Effector memory CD8-positive, alpha-beta T cell (primary cell): ENCODE measurements around the gene DNAJC22.
"Not testable (repeated sequence)": the region's sequence is repeated elsewhere in the genome, so short reads cannot be mapped to it uniquely, and the experiment has no call there.

Experiments
- ATAC-seq: fragments of 150-1000 bp; cut with Tn5 transposase; replicated peaks from 2 replicates; pipeline ENCODE4 v1.10.0; 2021; ENCODE audit warnings: mild to moderate bottlenecking, moderate library complexity
- DNase-seq, 3 experiments: peaks; one replicate each; pipeline ENCODE4 v3.0.0; 2021
- H3K27ac Mint-ChIP-seq, 2 donors: one replicate each; pipeline ENCODE4 v1.8.0; 2022; ENCODE audit warnings: mild to moderate bottlenecking in 2 of 2, mixed read lengths in 2 of 2, moderate library complexity in 2 of 2
- H3K27me3 Mint-ChIP-seq, 2 donors: one replicate each; pipeline ENCODE4 v1.8.0; 2022; ENCODE audit warnings: mixed read lengths in 2 of 2
- H3K36me3 Mint-ChIP-seq: one replicate; pipeline ENCODE4 v1.8.0; 2022; ENCODE audit warnings: mild to moderate bottlenecking, moderate library complexity, mixed read lengths; ENCODE audit not compliant: insufficient read depth
- H3K4me1 Mint-ChIP-seq, 2 donors: one replicate each; pipeline ENCODE4 v1.8.0; 2022; ENCODE audit warnings: low read depth in 2 of 2, mixed read lengths in 2 of 2
- H3K4me3 Mint-ChIP-seq, 2 donors: one replicate each; pipeline ENCODE4 v1.8.0; 2022; ENCODE audit warnings: mild to moderate bottlenecking in 2 of 2, mixed read lengths in 2 of 2, moderate library complexity in 2 of 2
- H3K9me3 Mint-ChIP-seq, 2 donors: one replicate each; pipeline ENCODE4 v1.8.0; 2022; ENCODE audit warnings: mixed read lengths in 2 of 2

DNAJC22 gene

GRCh38 chr12:49359671-49360070, 13.0 kb downstream of the DNAJC22 start:
- H3K9me3 Mint-ChIP-seq = no peaks in the 10 kb centered on the region
- DNase-seq = no peak
- peaks cover 4% of the 10 kb centered on the region for H3K36me3 Mint-ChIP-seq
- peaks cover 23 to 46% of the 10 kb centered on the region in 2 donors for H3K27me3 Mint-ChIP-seq
- peaks cover 4 to 6% of the 10 kb centered on the region in 2 donors for H3K4me1 Mint-ChIP-seq
- no peak overlapping the region for H3K4me3 Mint-ChIP-seq
- no peak for ATAC-seq
- no peak overlapping the region for H3K27ac Mint-ChIP-seq

DNA sequence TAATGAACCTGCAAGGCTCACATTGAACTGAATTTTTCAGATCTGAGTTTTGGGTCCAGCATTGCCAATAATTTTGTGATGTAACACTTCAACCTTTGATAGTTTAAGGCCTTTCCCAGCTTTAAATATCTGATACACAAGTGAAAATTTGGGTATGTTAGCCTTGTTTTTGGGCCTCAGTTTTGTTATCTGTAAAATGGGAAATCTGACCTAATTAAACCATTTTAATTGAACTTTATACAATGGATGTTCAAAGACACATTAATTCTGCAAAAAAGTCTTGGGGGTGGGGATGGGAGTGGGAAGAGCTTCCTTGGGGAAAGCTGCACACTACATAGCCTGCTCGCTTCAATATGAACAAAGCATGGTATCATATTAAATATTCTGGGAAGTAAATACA, 15.4 kb downstream of the DNAJC22 start:
- H3K9me3 Mint-ChIP-seq = no peaks in the 10 kb centered on the region
- H3K27ac Mint-ChIP-seq = no peak overlapping the region
- ATAC-seq (no peak), DNase-seq (no peak)
- H3K27me3 Mint-ChIP-seq = peaks cover 16 to 36% of the 10 kb centered on the region in 2 donors
- H3K4me3 Mint-ChIP-seq = no peak overlapping the region
- peaks cover 9% of the 10 kb centered on the region for H3K36me3 Mint-ChIP-seq
- peaks cover 4 to 6% of the 10 kb centered on the region in 2 donors for H3K4me1 Mint-ChIP-seq

- H3K27ac Mint-ChIP-seq = no peak overlapping the region
- peaks cover 10 to 17% of the 10 kb centered on the region in 2 donors for H3K4me1 Mint-ChIP-seq
- H3K36me3 Mint-ChIP-seq = peaks cover 12% of the 10 kb centered on the region
- DNase-seq = no peak
- no peak for ATAC-seq
- H3K4me3 Mint-ChIP-seq = no peak overlapping the region
- peaks cover 0 to 10% of the 10 kb centered on the region in 2 donors for H3K27me3 Mint-ChIP-seq
- no peaks in the 10 kb centered on the region for H3K9me3 Mint-ChIP-seq
Measured at GRCh38 chr12:49364989-49365388, 18.3 kb downstream of the DNAJC22 start.

DNA sequence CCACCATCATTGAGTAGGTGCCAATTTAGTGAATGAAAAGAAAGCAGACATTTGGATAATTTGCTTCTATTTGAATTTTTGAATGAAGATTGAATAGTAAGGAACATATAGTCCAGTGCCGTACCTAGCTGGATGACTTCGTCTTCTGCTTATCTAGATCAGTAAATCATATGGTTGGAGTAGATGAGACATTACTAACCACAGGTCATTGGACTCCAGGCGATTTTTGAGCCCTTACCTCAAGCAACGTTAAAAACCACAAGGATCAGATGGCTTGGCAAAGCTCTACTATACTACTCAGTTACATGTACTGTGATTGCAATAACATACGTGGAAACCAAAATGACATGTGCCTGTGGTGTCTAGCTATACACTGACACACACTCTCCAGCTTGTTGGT, 18.9 kb downstream of the DNAJC22 start:
- Mint-ChIP-seq H3K4me1 (peaks cover 11 to 17% of the 10 kb centered on the region in 2 donors), H3K36me3 (peaks cover 12% of the 10 kb centered on the region), H3K27ac (peak overlapping the region in 1 of 2 donors; percentile 56), H3K9me3 (no peaks in the 10 kb centered on the region), H3K27me3 (peaks cover 0 to 10% of the 10 kb centered on the region in 2 donors), H3K4me3 (peak overlapping the region; percentile 73 to 95)
- no peak for ATAC-seq
- DNase-seq = no peak

DNA sequence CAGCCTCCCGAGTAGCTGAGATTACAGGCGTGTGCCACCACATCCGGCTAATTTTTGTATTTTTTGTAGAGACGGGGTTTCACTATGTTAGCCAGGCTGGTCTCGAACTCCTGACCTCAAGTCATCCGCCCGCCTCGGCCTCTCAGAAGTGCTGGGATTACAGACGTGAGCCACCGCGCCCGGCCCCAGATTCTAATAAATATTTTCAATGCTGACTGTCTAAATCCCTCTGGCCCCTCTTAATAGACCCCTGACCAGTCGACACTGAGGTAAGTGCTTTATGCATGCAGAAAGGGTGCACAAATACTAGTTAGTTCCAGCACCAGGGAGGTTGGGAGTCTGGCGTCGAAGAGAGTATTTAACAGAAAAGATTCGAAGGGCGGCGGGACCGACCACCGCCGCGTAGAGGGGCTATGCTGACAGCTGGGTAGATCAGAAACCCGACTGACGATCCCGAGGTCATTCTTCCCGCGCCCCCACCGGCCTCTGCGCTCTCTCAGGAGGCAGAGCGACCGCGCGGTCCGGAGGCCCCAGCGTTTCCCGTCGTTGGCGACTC, 19.5 kb downstream of the DNAJC22 start:
- Mint-ChIP-seq H3K9me3 (no peaks in the 10 kb centered on the region), H3K36me3 (peaks cover 12% of the 10 kb centered on the region), H3K4me1 (peaks cover 12 to 17% of the 10 kb centered on the region in 2 donors), H3K4me3 (peak overlapping the region; percentile 73 to 95), H3K27ac (peak overlapping the region; percentile 56 to 94), H3K27me3 (peaks cover 0 to 8% of the 10 kb centered on the region in 2 donors)
- DNase-seq = no peak
- ATAC-seq = peak; percentile 13

- H3K27me3 Mint-ChIP-seq = peaks cover 0 to 1% of the 10 kb centered on the region in 2 donors
- peaks cover 12 to 17% of the 10 kb centered on the region in 2 donors for H3K4me1 Mint-ChIP-seq
- peak overlapping the region; percentile 73 to 95 for H3K4me3 Mint-ChIP-seq
- DNase-seq = peak; percentile 78 to 85 (median 80)
- peaks cover 12% of the 10 kb centered on the region for H3K36me3 Mint-ChIP-seq
- no peaks in the 10 kb centered on the region for H3K9me3 Mint-ChIP-seq
- peak overlapping the region; percentile 56 to 94 for H3K27ac Mint-ChIP-seq
- peak; percentile 82 for ATAC-seq
Measured at GRCh38 chr12:49366652-49367380, 20.1 kb downstream of the DNAJC22 start.

- Mint-ChIP-seq H3K27me3 (no peaks in the 10 kb centered on the region), H3K9me3 (no peaks in the 10 kb centered on the region), H3K4me3 (peak within 1 kb of the TSS; percentile 73 to 95), H3K36me3 (peaks cover 12% of the 10 kb centered on the region), H3K27ac (peak within 1 kb of the TSS; percentile 56 to 94), H3K4me1 (peaks cover 12 to 19% of the 10 kb centered on the region in 2 donors)
- DNase-seq = no peak
- no peak for ATAC-seq
Measured at GRCh38 chr12:49367381-49368239, 20.9 kb downstream of the DNAJC22 start, which contains the start of gene SPATS2. SPATS2 (plus strand) TSS chr12:49367462; CDS start chr12:49461013, 93,551 bp downstream.

- DNase-seq (no peak), ATAC-seq (no peak)
- peak overlapping the region; percentile 42 to 56 for H3K27ac Mint-ChIP-seq
- no peaks in the 10 kb centered on the region for H3K27me3 Mint-ChIP-seq
- peaks cover 12% of the 10 kb centered on the region for H3K36me3 Mint-ChIP-seq
- peak overlapping the region; percentile 73 to 95 for H3K4me3 Mint-ChIP-seq
- H3K9me3 Mint-ChIP-seq = no peaks in the 10 kb centered on the region
- H3K4me1 Mint-ChIP-seq = peaks cover 12 to 20% of the 10 kb centered on the region in 2 donors
Measured at GRCh38 chr12:49368240-49368600, 21.5 kb downstream of the DNAJC22 start.

- Mint-ChIP-seq H3K27me3 (no peaks in the 10 kb centered on the region), H3K27ac (peak overlapping the region in 1 of 2 donors; percentile 63), H3K4me1 (peaks cover 12 to 20% of the 10 kb centered on the region in 2 donors), H3K9me3 (no peaks in the 10 kb centered on the region), H3K36me3 (peaks cover 16% of the 10 kb centered on the region), H3K4me3 (peak overlapping the region in 1 of 2 donors; percentile 13)
- no peak for ATAC-seq
- no peak for DNase-seq
Measured at GRCh38 chr12:49369411-49370145, 22.9 kb downstream of the DNAJC22 start.

DNA sequence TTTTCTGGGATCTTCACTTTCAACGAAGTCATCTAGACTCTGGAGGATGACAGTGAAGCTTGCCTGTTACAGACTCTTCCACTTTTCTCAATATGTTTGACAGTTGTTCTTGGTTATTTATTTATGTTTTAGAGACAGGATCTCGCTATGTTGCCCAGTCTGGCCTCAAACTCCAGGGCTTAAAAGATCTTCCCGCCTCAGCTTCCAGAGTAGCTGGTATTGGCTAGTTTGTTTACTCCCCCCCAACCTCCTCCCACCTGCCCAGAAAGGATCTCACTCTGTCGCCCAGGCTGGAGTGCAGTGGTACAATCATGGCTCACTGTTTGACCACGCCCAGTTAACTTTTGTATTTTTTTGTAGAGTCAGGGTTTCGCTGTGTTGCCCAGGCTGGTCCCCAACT, 23.9 kb downstream of the DNAJC22 start:
- DNase-seq (no peak), ATAC-seq (no peak)
- H3K27me3 Mint-ChIP-seq = no peaks in the 10 kb centered on the region
- H3K36me3 Mint-ChIP-seq = peaks cover 16% of the 10 kb centered on the region
- no peak overlapping the region for H3K27ac Mint-ChIP-seq
- H3K4me3 Mint-ChIP-seq = no peak overlapping the region
- peaks cover 12 to 23% of the 10 kb centered on the region in 2 donors for H3K4me1 Mint-ChIP-seq
- H3K9me3 Mint-ChIP-seq = no peaks in the 10 kb centered on the region

GRCh38 chr12:49375406-49375805, 28.7 kb downstream of the DNAJC22 start:
- Mint-ChIP-seq H3K9me3 (no peaks in the 10 kb centered on the region), H3K36me3 (peaks cover 4% of the 10 kb centered on the region), H3K27ac (no peak overlapping the region), H3K4me3 (no peak overlapping the region), H3K4me1 (peaks cover 2 to 7% of the 10 kb centered on the region in 2 donors), H3K27me3 (no peaks in the 10 kb centered on the region)
- ATAC-seq (no peak), DNase-seq (no peak)

DNA sequence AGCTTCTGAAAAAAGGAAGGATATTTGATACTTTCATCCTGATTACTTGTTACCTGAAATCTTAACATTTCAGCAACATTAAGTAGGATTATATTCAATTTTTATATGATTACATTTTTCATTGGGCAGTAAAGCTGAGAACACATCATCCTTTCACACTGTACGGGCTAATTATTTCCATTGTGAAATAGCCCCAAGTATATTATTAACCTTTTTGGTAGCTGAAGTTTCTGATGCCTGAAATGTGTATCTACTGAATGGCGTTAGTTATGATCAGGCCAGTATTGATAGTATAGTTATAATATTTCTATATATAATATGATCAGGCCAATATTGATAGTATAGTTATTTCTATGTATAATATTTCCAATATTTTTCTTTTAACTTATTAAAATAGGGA, 30.7 kb downstream of the DNAJC22 start:
- ATAC-seq (no peak), DNase-seq (no peak)
- Mint-ChIP-seq H3K27me3 (no peaks in the 10 kb centered on the region), H3K4me1 (peaks cover 0 to 9% of the 10 kb centered on the region in 2 donors), H3K4me3 (no peak overlapping the region), H3K9me3 (no peaks in the 10 kb centered on the region), H3K36me3 (peaks cover 4% of the 10 kb centered on the region), H3K27ac (no peak overlapping the region)

GRCh38 chr12:49380184-49380583, 33.5 kb downstream of the DNAJC22 start:
- H3K27me3 Mint-ChIP-seq, H3K4me3 Mint-ChIP-seq, ATAC-seq, DNase-seq, H3K27ac Mint-ChIP-seq, H3K4me1 Mint-ChIP-seq, H3K9me3 Mint-ChIP-seq, H3K36me3 Mint-ChIP-seq: not testable (repeated sequence)
